ENCODE data around the gene CALHM6.

- TF ChIP-seq FOXM1 (IDR thresholded peaks at IDR 0.05; ENCODE audit: low read depth, low read length) (no peak), NR2F1 (conservative IDR thresholded peaks at IDR 0.05) (no peak), ZNF274 (IDR thresholded peaks at IDR 0.05; ENCODE audit: insufficient read depth, insufficient read length) (no peak), POLR2A (IDR thresholded peaks at IDR 0.05; ENCODE audit: low read depth, low read length) (no peak), HCFC1 (IDR thresholded peaks at IDR 0.05; ENCODE audit: low read length) (no peak), BACH1 (IDR thresholded peaks at IDR 0.05; ENCODE audit: borderline replicate concordance) (no peak), DPF2 (IDR thresholded peaks at IDR 0.05) (no peak), CREB1 (IDR thresholded peaks at IDR 0.05; ENCODE audit: low read depth) (no peak), EP300 (IDR thresholded peaks at IDR 0.05; ENCODE audit: borderline replicate concordance in 1 of 2, control insufficient read depth in 1 of 2, low read depth in 2 of 2, low read length in 2 of 2) (no peak), BHLHE40 (IDR thresholded peaks at IDR 0.05; ENCODE audit: borderline replicate concordance in 1 of 2, low read depth in 2 of 2, low read length in 1 of 2) (peak; percentile 12 to 17; a peak in 1 of 4 replicates), JUNB (IDR thresholded peaks at IDR 0.05) (no peak)
- TF ChIP-seq, protein P1, sequence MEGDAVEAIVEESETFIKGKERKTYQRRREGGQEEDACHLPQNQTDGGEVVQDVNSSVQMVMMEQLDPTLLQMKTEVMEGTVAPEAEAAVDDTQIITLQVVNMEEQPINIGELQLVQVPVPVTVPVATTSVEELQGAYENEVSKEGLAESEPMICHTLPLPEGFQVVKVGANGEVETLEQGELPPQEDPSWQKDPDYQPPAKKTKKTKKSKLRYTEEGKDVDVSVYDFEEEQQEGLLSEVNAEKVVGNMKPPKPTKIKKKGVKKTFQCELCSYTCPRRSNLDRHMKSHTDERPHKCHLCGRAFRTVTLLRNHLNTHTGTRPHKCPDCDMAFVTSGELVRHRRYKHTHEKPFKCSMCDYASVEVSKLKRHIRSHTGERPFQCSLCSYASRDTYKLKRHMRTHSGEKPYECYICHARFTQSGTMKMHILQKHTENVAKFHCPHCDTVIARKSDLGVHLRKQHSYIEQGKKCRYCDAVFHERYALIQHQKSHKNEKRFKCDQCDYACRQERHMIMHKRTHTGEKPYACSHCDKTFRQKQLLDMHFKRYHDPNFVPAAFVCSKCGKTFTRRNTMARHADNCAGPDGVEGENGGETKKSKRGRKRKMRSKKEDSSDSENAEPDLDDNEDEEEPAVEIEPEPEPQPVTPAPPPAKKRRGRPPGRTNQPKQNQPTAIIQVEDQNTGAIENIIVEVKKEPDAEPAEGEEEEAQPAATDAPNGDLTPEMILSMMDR (IDR thresholded peaks at IDR 0.05 in 2 of 3, conservative IDR thresholded peaks at IDR 0.05 in 1 of 3; ENCODE audit: control insufficient read depth in 2 of 3, extremely low read depth in 1 of 3, insufficient read depth in 1 of 3, low read depth in 3 of 3, low read length in 3 of 3) = no peak
- TF ChIP-seq, protein P2, sequence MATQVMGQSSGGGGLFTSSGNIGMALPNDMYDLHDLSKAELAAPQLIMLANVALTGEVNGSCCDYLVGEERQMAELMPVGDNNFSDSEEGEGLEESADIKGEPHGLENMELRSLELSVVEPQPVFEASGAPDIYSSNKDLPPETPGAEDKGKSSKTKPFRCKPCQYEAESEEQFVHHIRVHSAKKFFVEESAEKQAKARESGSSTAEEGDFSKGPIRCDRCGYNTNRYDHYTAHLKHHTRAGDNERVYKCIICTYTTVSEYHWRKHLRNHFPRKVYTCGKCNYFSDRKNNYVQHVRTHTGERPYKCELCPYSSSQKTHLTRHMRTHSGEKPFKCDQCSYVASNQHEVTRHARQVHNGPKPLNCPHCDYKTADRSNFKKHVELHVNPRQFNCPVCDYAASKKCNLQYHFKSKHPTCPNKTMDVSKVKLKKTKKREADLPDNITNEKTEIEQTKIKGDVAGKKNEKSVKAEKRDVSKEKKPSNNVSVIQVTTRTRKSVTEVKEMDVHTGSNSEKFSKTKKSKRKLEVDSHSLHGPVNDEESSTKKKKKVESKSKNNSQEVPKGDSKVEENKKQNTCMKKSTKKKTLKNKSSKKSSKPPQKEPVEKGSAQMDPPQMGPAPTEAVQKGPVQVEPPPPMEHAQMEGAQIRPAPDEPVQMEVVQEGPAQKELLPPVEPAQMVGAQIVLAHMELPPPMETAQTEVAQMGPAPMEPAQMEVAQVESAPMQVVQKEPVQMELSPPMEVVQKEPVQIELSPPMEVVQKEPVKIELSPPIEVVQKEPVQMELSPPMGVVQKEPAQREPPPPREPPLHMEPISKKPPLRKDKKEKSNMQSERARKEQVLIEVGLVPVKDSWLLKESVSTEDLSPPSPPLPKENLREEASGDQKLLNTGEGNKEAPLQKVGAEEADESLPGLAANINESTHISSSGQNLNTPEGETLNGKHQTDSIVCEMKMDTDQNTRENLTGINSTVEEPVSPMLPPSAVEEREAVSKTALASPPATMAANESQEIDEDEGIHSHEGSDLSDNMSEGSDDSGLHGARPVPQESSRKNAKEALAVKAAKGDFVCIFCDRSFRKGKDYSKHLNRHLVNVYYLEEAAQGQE (IDR thresholded peaks at IDR 0.05; ENCODE audit: low read depth, low read length) = no peak
Observed at GRCh38 chr6:116465246-116465645, 4.1 kb downstream of the CALHM6 start.

Measured in GM12878 (cell line).